HepG2 (cell line): ENCODE measurements around the gene TTLL11. TPM values are rescaled to one million over a fixed set of nuclear protein-coding genes. Genes with fewer than 3 reads are reported as not detected.

ENCODE experiments used
- AKNA ChIP-seq: sonication (generic); formaldehyde crosslinking; IDR thresholded peaks from 2 replicates; pipeline ENCODE4 v1.4.0; 2020; ENCODE audit warnings: missing genetic modification reagents, borderline replicate concordance
- ATF7-NPFF ChIP-seq: sonication (generic); formaldehyde crosslinking; IDR thresholded peaks from 2 replicates; pipeline ENCODE4 v1.8.1; 2023; ENCODE audit warnings: mild to moderate bottlenecking, low read depth, missing genetic modification reagents, moderate library complexity
- BATF2 ChIP-seq: sonication (generic); formaldehyde crosslinking; IDR thresholded peaks from 2 replicates; pipeline ENCODE4 v1.8.0; 2022; ENCODE audit warnings: mild to moderate bottlenecking, missing genetic modification reagents, moderate library complexity
- CAMTA2 ChIP-seq: sonication (generic); formaldehyde crosslinking; IDR thresholded peaks from 2 replicates; pipeline ENCODE4 v1.4.0; 2020; ENCODE audit warnings: mild to moderate bottlenecking, missing genetic modification reagents, borderline replicate concordance
- HMG20B ChIP-seq: conservative IDR thresholded peaks from 2 replicates; pipeline ENCODE4 v1.6.1; 2016; ENCODE audit warnings: missing genetic modification reagents, missing compliant biosample characterization
- KDM3A ChIP-seq: IDR thresholded peaks from 2 replicates; pipeline ENCODE4 v1.6.1; 2018; ENCODE audit warnings: low read depth, missing compliant biosample characterization
- SALL1 ChIP-seq: sonication (generic); formaldehyde crosslinking; IDR thresholded peaks from 2 replicates; pipeline ENCODE4 v1.8.0; 2022; ENCODE audit warnings: mild to moderate bottlenecking, missing genetic modification reagents
- SP2 ChIP-seq: sonication (generic); formaldehyde crosslinking; IDR thresholded peaks from 2 replicates; pipeline ENCODE4 v1.5.1; 2020; ENCODE audit warnings: mild to moderate bottlenecking, missing genetic modification reagents
- ZBTB46 ChIP-seq: sonication (generic); formaldehyde crosslinking; IDR thresholded peaks from 2 replicates; pipeline ENCODE4 v1.4.0; 2020; ENCODE audit warnings: mild to moderate bottlenecking, missing genetic modification reagents, borderline replicate concordance
- ZIK1 ChIP-seq: sonication (generic); formaldehyde crosslinking; IDR thresholded peaks from 2 replicates; pipeline ENCODE4 v1.5.0; 2020; ENCODE audit warnings: mild to moderate bottlenecking, low read depth, missing genetic modification reagents, borderline replicate concordance
- ZNF101 ChIP-seq: sonication (generic); formaldehyde crosslinking; IDR thresholded peaks from 2 replicates; pipeline ENCODE4 v1.4.0; 2020; ENCODE audit warnings: mild to moderate bottlenecking, low read depth, missing genetic modification reagents, borderline replicate concordance
- ZNF34 ChIP-seq: sonication (generic); formaldehyde crosslinking; IDR thresholded peaks from 2 replicates; pipeline ENCODE4 v1.4.0; 2020; ENCODE audit warnings: mild to moderate bottlenecking, missing genetic modification reagents, borderline replicate concordance
- ZNF501 ChIP-seq: sonication (generic); formaldehyde crosslinking; IDR thresholded peaks from 2 replicates; pipeline ENCODE4 v1.5.1; 2020; ENCODE audit warnings: mild to moderate bottlenecking, moderate library complexity, missing genetic modification reagents
- ZNF644 ChIP-seq: IDR thresholded peaks from 2 replicates; pipeline ENCODE4 v1.6.1; 2016; ENCODE audit warnings: low read depth
- ZNF687 ChIP-seq: sonication (generic); formaldehyde crosslinking; IDR thresholded peaks from 2 replicates; pipeline ENCODE4 v1.5.1; 2020; ENCODE audit warnings: mild to moderate bottlenecking, missing genetic modification reagents, moderate library complexity
- ZSCAN22 ChIP-seq: sonication (generic); formaldehyde crosslinking; IDR thresholded peaks from 2 replicates; pipeline ENCODE4 v1.4.0; 2020; ENCODE audit warnings: mild to moderate bottlenecking, missing genetic modification reagents
- polyA plus RNA-seq, 8 experiments: library from polyadenylated mRNA; depleted of rRNA in 3 of 8; stranded (reverse) in 7 of 8; unstranded in 1 of 8; fragments of >200 nt; fragmentation: Illumina TruSeq in 4 of 8; extraction: Trizol in 4 of 8; gene quantifications; 2 replicates each; pipeline versions ENCODE4 v1.2.1 to v1.2.3, GENCODE V29; 2011 to 2016; ENCODE audit warnings: low read depth in 4 of 8, missing spikeins in 1 of 8, mixed read lengths in 1 of 8; ENCODE audit not compliant: insufficient read depth in 1 of 8
- total RNA-seq, 5 experiments: library from RNA; depleted of rRNA; stranded (reverse); fragments of >200 nt; fragmentation: Illumina TruSeq; extraction: Trizol; gene quantifications; 2 replicates each; pipeline ENCODE4 v1.2.3, GENCODE V29; 2016; ENCODE audit warnings: low read depth in 1 of 5

The TTLL11 gene
- total and polyA plus RNA-seq, 2 of the 13 experiments (the other 11 are each of a cell fraction or from before 2014, with no cell fraction given) = 4.5 to 5.2 TPM

- TF ChIP-seq ZNF687 (CRISPR knock-in tag) = no peak
- TF ChIP-seq ZNF501 = peak; percentile 63; the same call in 1 of the 2 replicates
- no peak for TF ChIP-seq ATF7-NPFF (CRISPR knock-in tag)
- TF ChIP-seq ZBTB46 = no peak
- no peak for TF ChIP-seq KDM3A (CRISPR knock-in tag)
- TF ChIP-seq SALL1 (CRISPR knock-in tag) = no peak
- peak; percentile 67; the same call in 1 of the 2 replicates for TF ChIP-seq ZNF644 (CRISPR knock-in tag)
- TF ChIP-seq AKNA (CRISPR knock-in tag) = no peak
- no peak for TF ChIP-seq ZIK1 (CRISPR knock-in tag)
- TF ChIP-seq ZNF34 (CRISPR knock-in tag) = 0 out of 2 replicates have a peak, but pooled peaks have one; percentile 77
- no peak for TF ChIP-seq HMG20B
- TF ChIP-seq CAMTA2 = no peak
- no peak for TF ChIP-seq BATF2 (CRISPR knock-in tag)
- no peak for TF ChIP-seq SP2
- no peak for TF ChIP-seq ZNF101 (CRISPR knock-in tag)
- no peak for TF ChIP-seq ZSCAN22
These were observed 117.3 kb downstream of the TTLL11 start (continued) for GRCh38 chr9:121975801-121976277.
